ENCODE data around the gene PIAS4. TPM values are rescaled to one million over a fixed set of nuclear protein-coding genes. Genes with fewer than 3 reads are reported as not detected.

The PIAS4 gene
- total RNA-seq, 1 experiment from 2014 or later = 17.3 TPM

DNA sequence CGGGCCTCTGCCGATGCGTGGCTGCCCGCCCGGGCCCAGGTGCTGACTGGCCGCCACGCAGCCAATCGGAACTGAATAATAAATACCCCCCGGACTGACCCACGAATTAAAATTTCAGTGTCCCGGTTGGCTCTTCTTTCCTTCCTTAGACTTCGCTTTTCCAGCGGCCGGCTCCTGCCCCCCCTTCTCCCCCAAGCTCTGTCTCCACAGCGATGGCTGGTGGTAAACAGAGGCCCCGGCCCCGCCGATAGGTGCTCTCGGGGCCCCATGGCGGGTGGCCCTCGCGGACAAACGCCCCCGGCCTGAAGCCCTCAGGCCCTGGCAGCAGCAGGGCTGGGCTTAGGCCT, 56.6 kb downstream of the PIAS4 start:
- Histone ChIP-seq H3K4me3 (ENCODE audit: low read length) (peak overlapping the region; percentile 97), H3K4me2 (ENCODE audit: low read depth, low read length, poor library complexity, severe bottlenecking) (peak overlapping the region; percentile 98), H3K27ac (ENCODE audit: low read length) (peak overlapping the region; percentile 79), H3K79me2 (ENCODE audit: low read length) (peaks cover 60% of the 10 kb centered on the region), H3K27me3 (ENCODE audit: low read length) (no peaks in the 10 kb centered on the region), H3K9me2 (replicated peaks; ENCODE audit: insufficient read depth, low read length) (no peaks in the 10 kb centered on the region), H2AFZ (ENCODE audit: low read length) (no peak overlapping the region), H4K20me1 (ENCODE audit: insufficient read depth, low read depth, low read length) (peaks cover 59% of the 10 kb centered on the region), H3K4me1 (ENCODE audit: low read length) (peaks cover 58% of the 10 kb centered on the region), H3K9me3 (ENCODE audit: low read length) (no peaks in the 10 kb centered on the region), H3K36me3 (ENCODE audit: insufficient read depth, low read length) (no peaks in the 10 kb centered on the region), H3K9ac (ENCODE audit: low read length) (peak overlapping the region; percentile 99)
- no peak for DNase-seq

DNA sequence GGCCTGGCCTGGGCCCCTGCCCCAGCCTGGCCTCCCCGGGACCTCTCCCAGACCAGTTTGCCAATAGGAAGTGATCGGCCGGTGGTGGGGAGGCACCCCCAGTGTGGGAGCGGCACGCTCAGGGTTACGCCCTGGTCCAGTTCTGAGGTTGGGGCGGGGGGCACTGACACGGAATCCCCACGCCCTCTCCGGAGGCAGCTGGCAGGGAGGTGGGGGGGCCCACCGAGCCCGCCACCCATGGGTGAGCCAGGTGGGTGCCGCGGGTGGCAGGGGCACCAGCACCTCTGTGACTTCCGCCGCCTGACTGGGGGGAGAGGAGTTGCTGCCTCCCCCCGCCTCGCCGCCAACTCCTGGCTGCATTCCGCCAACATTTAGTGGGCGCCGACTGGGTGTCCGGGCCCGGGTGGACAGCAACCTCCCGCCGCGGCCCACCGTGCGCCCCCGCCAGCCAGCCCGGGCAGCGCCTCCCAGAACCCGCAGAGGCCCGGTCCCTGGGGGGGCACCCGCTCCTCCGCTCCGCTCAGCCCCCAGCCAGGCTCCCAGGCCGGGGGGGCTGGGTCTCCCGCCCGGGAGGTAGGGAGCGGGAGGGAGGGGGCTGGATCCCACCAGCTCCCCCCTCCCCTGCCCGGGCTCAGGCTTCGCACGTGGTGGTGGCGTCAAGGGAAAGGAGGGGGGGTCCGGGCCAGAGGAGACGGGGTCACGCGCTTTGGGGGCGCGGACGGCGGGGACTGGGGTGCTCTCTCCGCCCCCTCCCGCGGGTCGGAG, 57.1 kb downstream of the PIAS4 start:
- peak; percentile 81 for DNase-seq

DNA sequence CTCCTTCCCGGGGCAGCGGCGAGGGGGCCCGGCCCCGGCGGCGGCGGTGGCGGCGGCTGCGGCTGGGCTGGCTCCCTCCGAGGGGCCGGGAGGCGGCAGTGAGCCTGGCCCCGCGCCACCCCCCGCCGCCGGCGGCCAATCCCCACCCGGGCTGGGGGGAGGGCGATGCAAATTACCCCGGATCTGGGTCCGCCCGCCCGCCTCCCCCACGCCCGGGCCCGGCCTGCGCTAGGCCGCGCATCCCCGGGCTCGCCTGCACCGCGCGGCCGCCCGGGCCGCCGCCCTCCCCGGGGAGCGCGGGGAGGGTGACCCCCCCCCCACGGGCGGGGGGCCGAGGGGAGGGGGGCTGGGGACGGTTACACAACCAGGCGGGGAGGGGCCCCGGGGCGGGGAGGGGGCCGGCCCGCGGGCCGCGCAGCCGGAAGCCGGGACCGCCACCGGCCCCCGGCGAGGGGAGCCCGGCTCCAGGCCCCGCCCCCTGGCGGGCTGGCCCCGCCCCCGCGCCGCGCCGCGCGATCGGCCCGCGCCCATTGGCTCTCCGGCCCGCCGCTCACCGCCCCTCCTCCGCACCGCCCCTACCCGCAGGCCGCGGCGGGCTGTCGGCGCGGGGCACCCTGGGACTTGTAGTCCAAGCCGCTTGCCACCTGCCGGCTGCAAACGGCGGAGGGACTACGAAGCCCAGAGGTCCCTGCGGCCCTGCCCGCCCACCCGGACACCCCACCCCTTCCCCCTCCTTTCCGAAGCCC, 58.1 kb downstream of the PIAS4 start:
- Histone ChIP-seq H3K9me2 (replicated peaks; ENCODE audit: insufficient read depth, low read length) (no peaks in the 10 kb centered on the region), H3K79me2 (ENCODE audit: low read length) (peaks cover 45% of the 10 kb centered on the region), H3K9me3 (ENCODE audit: low read length) (no peaks in the 10 kb centered on the region), H3K27ac (ENCODE audit: low read length) (no peak overlapping the region), H4K20me1 (ENCODE audit: insufficient read depth, low read depth, low read length) (peaks cover 44% of the 10 kb centered on the region), H3K4me3 (ENCODE audit: low read length) (peak overlapping the region; percentile 89; the same call in 1 of the 2 replicates), H3K36me3 (ENCODE audit: insufficient read depth, low read length) (no peaks in the 10 kb centered on the region), H3K4me1 (ENCODE audit: low read length) (peaks cover 46% of the 10 kb centered on the region), H2AFZ (ENCODE audit: low read length) (no peak overlapping the region), H3K4me2 (ENCODE audit: low read depth, low read length, poor library complexity, severe bottlenecking) (no peak overlapping the region), H3K9ac (ENCODE audit: low read length) (peak overlapping the region; percentile 98), H3K27me3 (ENCODE audit: low read length) (no peaks in the 10 kb centered on the region)
- DNase-seq = peak; percentile 99

More for the DNA sequence above, 57.1 kb downstream of the PIAS4 start:
- Histone ChIP-seq H3K27ac (ENCODE audit: low read length) (peak overlapping the region; percentile 79), H3K79me2 (ENCODE audit: low read length) (peaks cover 54% of the 10 kb centered on the region), H3K4me1 (ENCODE audit: low read length) (peaks cover 55% of the 10 kb centered on the region), H3K9me2 (replicated peaks; ENCODE audit: insufficient read depth, low read length) (no peaks in the 10 kb centered on the region), H3K36me3 (ENCODE audit: insufficient read depth, low read length) (no peaks in the 10 kb centered on the region), H3K9ac (ENCODE audit: low read length) (peak overlapping the region; percentile 99), H2AFZ (ENCODE audit: low read length) (no peak overlapping the region), H3K9me3 (ENCODE audit: low read length) (no peaks in the 10 kb centered on the region), H4K20me1 (ENCODE audit: insufficient read depth, low read depth, low read length) (peaks cover 53% of the 10 kb centered on the region), H3K4me2 (ENCODE audit: low read depth, low read length, poor library complexity, severe bottlenecking) (peak overlapping the region; percentile 98), H3K27me3 (ENCODE audit: low read length) (no peaks in the 10 kb centered on the region), H3K4me3 (ENCODE audit: low read length) (peak overlapping the region; percentile 97)

DNA sequence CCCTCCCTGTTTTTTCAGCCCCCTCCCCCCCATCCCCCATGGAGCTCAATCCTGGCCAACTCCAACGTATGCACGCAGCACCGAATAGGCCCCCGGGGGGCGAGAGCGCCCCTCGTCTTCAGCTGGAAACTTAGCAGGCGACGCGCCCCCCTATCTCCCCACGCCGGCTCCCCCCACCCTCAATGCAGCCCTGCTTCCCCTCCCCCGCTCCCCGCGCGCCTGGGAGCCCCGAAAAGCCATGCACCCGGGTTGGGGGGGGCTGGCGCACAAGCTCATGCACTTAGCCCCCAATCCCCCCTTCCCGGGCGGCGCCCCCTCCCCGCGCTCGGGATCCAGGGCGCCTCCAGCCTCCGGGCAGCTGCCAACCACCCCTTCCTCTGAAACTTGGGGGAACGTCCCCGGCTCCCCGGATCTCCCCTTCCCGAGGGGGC, 58.7 kb downstream of the PIAS4 start:
- no peak for DNase-seq
- peak overlapping the region; percentile 89 for H3K4me3 ChIP-seq (ENCODE audit: low read length)
- peaks cover 40% of the 10 kb centered on the region for H3K4me1 ChIP-seq (ENCODE audit: low read length)
- H3K36me3 ChIP-seq (ENCODE audit: insufficient read depth, low read length) = no peaks in the 10 kb centered on the region
- peak overlapping the region; percentile 77 for H3K27ac ChIP-seq (ENCODE audit: low read length)
- peak overlapping the region; percentile 83 for H3K4me2 ChIP-seq (ENCODE audit: low read depth, low read length, poor library complexity, severe bottlenecking)
- H2AFZ ChIP-seq (ENCODE audit: low read length) = peak overlapping the region; percentile 50; the same call in 1 of the 2 replicates
- peaks cover 39% of the 10 kb centered on the region for H3K79me2 ChIP-seq (ENCODE audit: low read length)
- H4K20me1 ChIP-seq (ENCODE audit: insufficient read depth, low read depth, low read length) = peaks cover 38% of the 10 kb centered on the region
- no peaks in the 10 kb centered on the region for H3K9me3 ChIP-seq (ENCODE audit: low read length)
- H3K9ac ChIP-seq (ENCODE audit: low read length) = peak overlapping the region; percentile 98
- H3K9me2 ChIP-seq (replicated peaks; ENCODE audit: insufficient read depth, low read length) = no peaks in the 10 kb centered on the region
- H3K27me3 ChIP-seq (ENCODE audit: low read length) = no peaks in the 10 kb centered on the region

DNA sequence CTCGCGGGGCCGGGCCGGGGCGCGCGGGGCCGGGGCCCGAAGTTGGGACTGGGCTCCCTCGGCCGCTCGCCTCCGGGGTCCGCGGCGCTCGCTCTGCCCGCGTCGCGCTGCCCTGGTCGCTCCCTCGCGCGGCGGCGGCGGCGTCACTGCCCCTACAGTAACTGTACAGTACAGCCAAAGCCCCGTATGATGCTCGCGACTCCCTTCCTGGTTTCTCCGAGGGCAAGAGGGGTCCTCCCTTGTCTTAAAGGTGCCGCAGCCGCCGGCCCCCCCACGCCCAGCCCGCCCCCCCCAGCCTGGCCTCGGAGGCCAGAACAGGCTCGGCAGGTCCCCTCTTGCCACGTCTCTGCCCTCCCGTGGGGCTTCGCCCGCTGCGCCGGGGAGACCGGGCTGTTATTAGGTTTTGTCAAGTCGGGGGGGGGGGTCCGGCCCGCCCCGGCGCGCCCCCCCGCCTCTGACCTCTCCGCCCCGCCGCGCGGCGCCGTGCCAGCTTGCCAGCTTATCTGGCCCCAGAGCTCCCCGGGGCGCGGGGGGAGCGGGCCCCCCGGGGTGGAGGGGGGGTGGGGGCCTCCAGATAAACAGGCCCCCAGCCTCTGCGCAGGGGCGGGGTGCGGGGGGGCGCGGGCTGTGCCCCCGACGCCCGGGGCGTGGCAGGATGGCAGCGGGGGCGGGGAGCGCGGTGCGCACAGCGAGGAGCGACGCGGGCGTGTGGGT, 59.3 kb downstream of the PIAS4 start, which contains the start of gene ZBTB7A:
Gene ZBTB7A (minus strand): TSS at position 218 of the 714 bp plus-strand sequence. CDS start 11,667 bp downstream, outside the sequence.
- Histone ChIP-seq H4K20me1 (ENCODE audit: insufficient read depth, low read depth, low read length) (peaks cover 31% of the 10 kb centered on the region), H2AFZ (ENCODE audit: low read length) (peak within 1 kb of the TSS; percentile 71; the same call in 1 of the 2 replicates), H3K9me3 (ENCODE audit: low read length) (no peaks in the 10 kb centered on the region), H3K4me2 (ENCODE audit: low read depth, low read length, poor library complexity, severe bottlenecking) (peak within 1 kb of the TSS; percentile 83), H3K4me1 (ENCODE audit: low read length) (peaks cover 33% of the 10 kb centered on the region), H3K9ac (ENCODE audit: low read length) (peak within 1 kb of the TSS; percentile 98), H3K36me3 (ENCODE audit: insufficient read depth, low read length) (no peaks in the 10 kb centered on the region), H3K27ac (ENCODE audit: low read length) (peak within 1 kb of the TSS; percentile 77), H3K4me3 (ENCODE audit: low read length) (peak within 1 kb of the TSS; percentile 89), H3K79me2 (ENCODE audit: low read length) (peaks cover 33% of the 10 kb centered on the region), H3K27me3 (ENCODE audit: low read length) (no peaks in the 10 kb centered on the region), H3K9me2 (replicated peaks; ENCODE audit: insufficient read depth, low read length) (no peaks in the 10 kb centered on the region)
- peak; percentile 89 for DNase-seq

DNA sequence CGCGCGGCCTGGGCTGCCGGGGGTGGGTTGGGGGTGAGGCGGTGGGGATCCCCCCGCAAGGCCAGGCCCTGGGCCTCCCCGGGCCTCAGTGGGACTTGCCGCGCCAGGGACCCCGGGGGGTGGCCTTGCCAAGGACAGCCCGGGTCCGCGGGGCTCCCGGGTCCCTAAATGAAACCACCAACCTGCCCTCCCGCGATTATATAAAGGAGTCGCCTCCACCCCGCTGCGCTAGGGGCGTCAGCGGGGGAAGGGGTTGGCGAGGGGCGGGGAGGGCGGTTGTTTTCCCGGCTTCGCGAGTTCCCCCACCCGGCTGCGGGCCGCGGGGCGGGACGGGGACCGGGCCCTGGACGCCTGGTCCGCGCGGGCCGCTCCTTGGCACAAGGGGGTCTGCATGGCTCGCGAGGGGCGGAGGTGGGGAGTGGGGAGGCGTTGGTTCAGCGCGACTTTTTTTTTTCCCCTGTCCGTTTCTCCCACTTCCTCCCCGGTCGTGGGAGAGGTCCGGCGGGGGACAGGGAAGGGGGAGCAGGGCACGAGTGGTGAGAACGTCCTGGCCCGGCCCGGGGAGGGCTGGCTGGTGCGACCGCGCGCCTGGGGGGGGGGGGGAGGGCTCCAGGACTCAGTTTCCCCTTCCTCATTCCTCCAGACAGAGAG, 60.0 kb downstream of the PIAS4 start:
- peaks cover 26% of the 10 kb centered on the region for H3K4me1 ChIP-seq (ENCODE audit: low read length)
- peaks cover 25% of the 10 kb centered on the region for H4K20me1 ChIP-seq (ENCODE audit: insufficient read depth, low read depth, low read length)
- H3K4me2 ChIP-seq (ENCODE audit: low read depth, low read length, poor library complexity, severe bottlenecking) = peak overlapping the region; percentile 83
- H3K27me3 ChIP-seq (ENCODE audit: low read length) = no peaks in the 10 kb centered on the region
- no peak overlapping the region for H3K27ac ChIP-seq (ENCODE audit: low read length)
- peak overlapping the region; percentile 71; the same call in 1 of the 2 replicates for H2AFZ ChIP-seq (ENCODE audit: low read length)
- H3K36me3 ChIP-seq (ENCODE audit: insufficient read depth, low read length) = no peaks in the 10 kb centered on the region
- H3K9ac ChIP-seq (ENCODE audit: low read length) = peak overlapping the region; percentile 98
- no peaks in the 10 kb centered on the region for H3K9me2 ChIP-seq (replicated peaks; ENCODE audit: insufficient read depth, low read length)
- H3K79me2 ChIP-seq (ENCODE audit: low read length) = peaks cover 26% of the 10 kb centered on the region
- H3K4me3 ChIP-seq (ENCODE audit: low read length) = peak overlapping the region; percentile 89
- H3K9me3 ChIP-seq (ENCODE audit: low read length) = no peaks in the 10 kb centered on the region
- no peak for DNase-seq

DNA sequence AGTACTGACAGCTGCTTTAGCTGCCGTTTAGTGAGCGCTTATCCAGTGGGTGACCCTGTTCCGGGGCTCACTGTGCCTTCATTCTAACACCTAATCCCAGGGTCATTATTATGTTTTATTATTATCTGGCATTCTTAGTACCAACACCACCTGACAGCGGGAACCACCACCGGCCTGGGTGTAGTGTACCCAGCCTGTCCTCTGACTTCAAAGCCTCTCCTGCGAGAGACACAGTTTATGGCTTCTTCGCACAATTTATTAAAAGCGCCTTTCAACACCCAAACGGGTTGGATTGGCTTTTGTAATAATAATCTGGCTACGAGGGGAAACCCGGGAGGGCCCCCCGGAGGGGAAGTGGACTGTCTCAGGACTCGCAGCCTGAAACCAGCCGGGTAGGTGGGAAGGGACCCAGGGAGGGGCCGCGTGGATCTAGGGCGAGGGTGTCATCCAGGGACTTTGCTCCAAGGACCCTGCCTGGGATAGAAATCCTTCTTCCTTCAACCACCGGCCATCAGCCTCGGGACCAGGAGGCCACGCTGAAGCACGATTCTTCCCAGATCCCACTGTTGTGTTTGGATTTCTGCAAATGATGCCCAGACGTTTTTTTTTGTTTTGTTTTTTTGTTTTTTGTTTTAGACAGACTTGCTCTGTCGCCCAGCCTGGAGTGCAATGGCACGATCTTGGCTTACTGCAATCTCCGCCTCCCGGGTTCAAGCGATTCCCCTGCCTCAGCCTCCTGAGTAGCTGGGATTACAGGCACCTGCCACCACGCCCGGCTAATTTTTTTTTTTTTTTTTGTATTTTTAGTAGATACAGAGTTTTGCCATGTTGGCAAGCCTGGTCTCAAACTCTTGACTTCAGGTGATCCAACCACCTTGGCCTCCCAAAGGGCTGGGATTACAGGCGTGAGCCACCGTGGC, 60.8 kb downstream of the PIAS4 start:
- Histone ChIP-seq H2AFZ (ENCODE audit: low read length) (no peak overlapping the region), H3K4me2 (ENCODE audit: low read depth, low read length, poor library complexity, severe bottlenecking) (peak overlapping the region; percentile 83), H4K20me1 (ENCODE audit: insufficient read depth, low read depth, low read length) (peaks cover 17% of the 10 kb centered on the region), H3K4me3 (ENCODE audit: low read length) (peak overlapping the region; percentile 89; the same call in 1 of the 2 replicates), H3K36me3 (ENCODE audit: insufficient read depth, low read length) (no peaks in the 10 kb centered on the region), H3K27ac (ENCODE audit: low read length) (no peak overlapping the region), H3K4me1 (ENCODE audit: low read length) (peaks cover 18% of the 10 kb centered on the region), H3K27me3 (ENCODE audit: low read length) (no peaks in the 10 kb centered on the region), H3K9me2 (replicated peaks; ENCODE audit: insufficient read depth, low read length) (no peaks in the 10 kb centered on the region), H3K79me2 (ENCODE audit: low read length) (peaks cover 18% of the 10 kb centered on the region), H3K9me3 (ENCODE audit: low read length) (no peaks in the 10 kb centered on the region), H3K9ac (ENCODE audit: low read length) (peak overlapping the region; percentile 98; the same call in 1 of the 2 replicates)
- DNase-seq = no peak

Data from Karpas-422 (cell line).